Suprapubic skin (tissue), 4 donors: ENCODE results near the gene TIGD3. TPM values are rescaled to one million over a fixed set of nuclear protein-coding genes. Genes with fewer than 3 reads are reported as not detected.

Experiments
- DNase-seq, 2 donors: peaks; one replicate each; pipeline ENCODE4 v3.0.0-alpha.2; 2019; ENCODE audit warnings: low spot score in 2 of 2
- H3K27ac ChIP-seq: fragments of 200-600 bp; sonication (generic); one replicate; pipeline ENCODE4 v1.5.1; 2019
- H3K27me3 ChIP-seq: fragments of 200-600 bp; sonication (generic); one replicate; pipeline ENCODE4 v1.5.1; 2019
- H3K36me3 ChIP-seq: fragments of 200-600 bp; sonication (generic); one replicate; pipeline ENCODE4 v1.5.1; 2019
- H3K4me1 ChIP-seq: fragments of 200-600 bp; sonication (generic); one replicate; pipeline ENCODE4 v1.5.1; 2019
- H3K4me3 ChIP-seq: fragments of 200-600 bp; sonication (generic); one replicate; pipeline ENCODE4 v1.5.1; 2019; ENCODE audit warnings: mild to moderate bottlenecking
- H3K9me3 ChIP-seq: fragments of 200-600 bp; sonication (generic); one replicate; pipeline ENCODE4 v1.5.1; 2019
- EP300 ChIP-seq: sonication (generic); formaldehyde crosslinking; IDR thresholded peaks from one replicate; pipeline ENCODE4 v1.6.1; 2017; ENCODE audit warnings: antibody characterized with exemption
- POLR2A ChIP-seq, 2 donors: fragments of 450-650 bp; IDR thresholded peaks; one replicate each; pipeline ENCODE4 v1.6.1; 2017; ENCODE audit warnings: antibody characterized with exemption in 2 of 2, mild to moderate bottlenecking in 2 of 2, moderate library complexity in 2 of 2
- POLR2AphosphoS5 ChIP-seq, 3 donors: sonication (generic); formaldehyde crosslinking; IDR thresholded peaks; one replicate each; pipeline ENCODE4 v1.6.1; 2017; ENCODE audit warnings: antibody characterized with exemption in 3 of 3
- WGBS: methylation state at CpG from one replicate; pipeline ENCODE4 v1.1.5; 2018; 5-methylcytosine and 5-hydroxymethylcytosine counted together
- total RNA-seq, 4 donors: library from RNA; depleted of rRNA; stranded (reverse); fragments of >200 nt; gene quantifications; one replicate each; pipeline ENCODE4 v1.1.0, GENCODE V29; 2016
- TF ChIP-seq, protein P1 (sequence below), 2 donors: fragments of 200-600 bp in 1 of 2; fragments of 450-650 bp in 1 of 2; sonication (generic) in 1 of 2; IDR thresholded peaks; one replicate each; pipeline ENCODE4 v1.5.1; 2016 to 2019; ENCODE audit warnings: antibody characterized with exemption in 2 of 2, mild to moderate bottlenecking in 1 of 2, moderate library complexity in 1 of 2

TIGD3 gene
- total RNA-seq, 4 donors from 2014 or later: 0.32 to 0.76 (median 0.64) TPM; not detected in 1

DNA sequence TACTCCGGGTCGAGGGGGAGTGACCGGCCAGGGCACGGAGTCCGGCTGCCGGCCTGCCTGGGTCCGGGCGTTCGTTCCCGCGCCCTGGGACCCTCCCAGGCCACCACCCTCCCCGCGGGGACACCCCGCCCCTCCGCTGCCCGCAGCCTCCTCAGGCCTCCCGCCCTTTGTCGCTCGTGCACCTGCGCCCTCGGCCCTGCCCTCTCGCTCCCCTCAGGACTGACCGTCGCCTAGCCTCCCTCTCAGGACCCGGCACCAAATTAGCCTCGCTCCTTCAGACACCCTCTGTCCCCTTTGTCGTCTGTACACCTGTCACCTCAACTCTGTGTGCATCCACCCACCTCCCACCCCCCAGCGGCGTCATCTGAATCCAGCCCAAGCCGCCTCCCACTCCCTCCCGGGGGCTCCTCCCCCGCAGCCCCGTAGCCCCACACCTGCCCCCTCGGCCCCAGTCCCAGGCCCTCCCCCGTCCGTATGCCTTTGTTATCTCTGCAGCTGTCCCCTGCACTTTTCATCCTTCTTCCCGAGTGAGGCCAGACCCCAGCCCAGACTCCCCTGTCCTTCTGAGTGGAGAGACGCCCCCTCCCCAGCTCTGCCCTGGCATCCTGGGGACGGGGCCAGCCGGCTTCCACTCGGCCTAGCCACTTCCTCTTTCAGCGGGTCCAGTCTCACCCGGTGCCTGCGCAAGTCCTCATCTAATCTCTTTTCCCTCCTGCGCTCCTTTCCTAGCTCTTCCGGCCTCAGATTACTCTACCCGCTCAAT, 643 bp downstream of the TIGD3 start:
- Histone ChIP-seq H3K27me3 (peaks cover 8% of the 10 kb centered on the region), H3K4me1 (peaks cover 24% of the 10 kb centered on the region), H3K4me3 (peak overlapping the region; percentile 80), H3K36me3 (peaks cover 24% of the 10 kb centered on the region), H3K9me3 (no peaks in the 10 kb centered on the region), H3K27ac (no peak overlapping the region)
- TF ChIP-seq EP300 (no peak), POLR2A (IDR thresholded peaks at IDR 0.05) (no peak), POLR2AphosphoS5 (IDR thresholded peaks at IDR 0.05) (no peak)
- TF ChIP-seq, protein P1, sequence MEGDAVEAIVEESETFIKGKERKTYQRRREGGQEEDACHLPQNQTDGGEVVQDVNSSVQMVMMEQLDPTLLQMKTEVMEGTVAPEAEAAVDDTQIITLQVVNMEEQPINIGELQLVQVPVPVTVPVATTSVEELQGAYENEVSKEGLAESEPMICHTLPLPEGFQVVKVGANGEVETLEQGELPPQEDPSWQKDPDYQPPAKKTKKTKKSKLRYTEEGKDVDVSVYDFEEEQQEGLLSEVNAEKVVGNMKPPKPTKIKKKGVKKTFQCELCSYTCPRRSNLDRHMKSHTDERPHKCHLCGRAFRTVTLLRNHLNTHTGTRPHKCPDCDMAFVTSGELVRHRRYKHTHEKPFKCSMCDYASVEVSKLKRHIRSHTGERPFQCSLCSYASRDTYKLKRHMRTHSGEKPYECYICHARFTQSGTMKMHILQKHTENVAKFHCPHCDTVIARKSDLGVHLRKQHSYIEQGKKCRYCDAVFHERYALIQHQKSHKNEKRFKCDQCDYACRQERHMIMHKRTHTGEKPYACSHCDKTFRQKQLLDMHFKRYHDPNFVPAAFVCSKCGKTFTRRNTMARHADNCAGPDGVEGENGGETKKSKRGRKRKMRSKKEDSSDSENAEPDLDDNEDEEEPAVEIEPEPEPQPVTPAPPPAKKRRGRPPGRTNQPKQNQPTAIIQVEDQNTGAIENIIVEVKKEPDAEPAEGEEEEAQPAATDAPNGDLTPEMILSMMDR (IDR thresholded peaks at IDR 0.05): no peak
- DNase-seq: peak in 1 of 2 donors; percentile 71
- WGBS: 1% methylated on average over 31 of the region's 47 CpGs

DNA sequence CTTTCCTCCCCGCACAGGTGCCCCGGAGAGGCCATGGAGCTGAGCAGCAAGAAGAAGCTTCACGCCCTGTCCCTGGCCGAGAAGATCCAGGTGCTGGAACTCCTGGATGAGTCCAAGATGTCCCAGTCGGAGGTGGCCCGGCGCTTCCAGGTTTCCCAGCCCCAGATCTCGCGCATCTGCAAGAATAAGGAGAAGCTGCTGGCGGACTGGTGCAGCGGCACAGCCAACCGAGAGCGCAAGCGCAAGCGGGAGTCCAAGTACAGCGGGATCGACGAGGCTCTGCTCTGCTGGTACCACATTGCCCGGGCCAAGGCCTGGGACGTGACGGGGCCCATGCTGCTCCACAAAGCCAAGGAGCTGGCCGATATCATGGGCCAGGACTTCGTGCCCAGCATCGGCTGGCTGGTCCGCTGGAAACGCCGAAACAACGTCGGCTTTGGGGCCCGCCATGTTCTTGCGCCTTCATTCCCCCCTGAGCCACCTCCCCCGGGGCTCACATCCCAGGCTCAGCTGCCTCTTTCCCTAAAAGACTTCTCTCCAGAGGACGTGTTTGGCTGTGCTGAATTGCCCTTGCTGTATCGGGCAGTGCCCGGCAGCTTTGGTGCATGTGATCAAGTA, 1.3 kb downstream of the TIGD3 start:
- H3K27me3 ChIP-seq: peaks cover 8% of the 10 kb centered on the region
- H3K36me3 ChIP-seq: peaks cover 17% of the 10 kb centered on the region
- H3K4me1 ChIP-seq: peaks cover 24% of the 10 kb centered on the region
- 44% methylated on average over 20 of the region's 35 CpGs for WGBS
- peak overlapping the region; percentile 80 for H3K4me3 ChIP-seq
- TF ChIP-seq POLR2A (IDR thresholded peaks at IDR 0.05) (no peak), EP300 (no peak), POLR2AphosphoS5 (IDR thresholded peaks at IDR 0.05) (no peak)
- TF ChIP-seq, protein P1 (IDR thresholded peaks at IDR 0.05): no peak
- no peak overlapping the region for H3K27ac ChIP-seq
- peak in 1 of 2 donors; percentile 69 for DNase-seq
- no peaks in the 10 kb centered on the region for H3K9me3 ChIP-seq

DNA sequence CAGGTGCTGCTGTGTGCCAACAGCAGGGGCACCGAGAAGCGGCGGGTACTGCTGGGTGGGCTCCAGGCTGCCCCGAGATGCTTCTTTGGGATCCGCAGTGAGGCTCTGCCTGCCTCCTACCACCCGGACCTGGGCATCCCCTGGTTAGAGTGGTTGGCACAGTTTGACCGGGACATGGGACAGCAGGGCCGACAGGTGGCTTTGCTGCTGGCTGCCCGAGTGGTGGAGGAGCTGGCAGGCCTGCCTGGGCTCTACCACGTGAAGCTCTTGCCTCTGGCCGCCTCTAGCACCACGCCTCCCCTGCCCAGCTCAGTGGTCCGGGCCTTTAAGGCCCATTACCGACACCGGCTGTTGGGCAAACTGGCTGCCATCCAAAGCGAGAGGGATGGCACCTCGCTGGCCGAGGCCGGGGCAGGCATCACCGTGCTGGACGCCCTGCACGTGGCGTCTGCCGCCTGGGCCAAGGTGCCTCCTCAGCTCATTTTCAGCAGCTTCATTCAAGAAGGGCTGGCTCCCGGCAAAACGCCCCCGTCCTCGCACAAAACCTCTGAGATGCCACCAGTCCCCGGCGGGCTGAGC, 1.9 kb downstream of the TIGD3 start:
- WGBS: 82% methylated on average over 23 of the region's 30 CpGs

DNA sequence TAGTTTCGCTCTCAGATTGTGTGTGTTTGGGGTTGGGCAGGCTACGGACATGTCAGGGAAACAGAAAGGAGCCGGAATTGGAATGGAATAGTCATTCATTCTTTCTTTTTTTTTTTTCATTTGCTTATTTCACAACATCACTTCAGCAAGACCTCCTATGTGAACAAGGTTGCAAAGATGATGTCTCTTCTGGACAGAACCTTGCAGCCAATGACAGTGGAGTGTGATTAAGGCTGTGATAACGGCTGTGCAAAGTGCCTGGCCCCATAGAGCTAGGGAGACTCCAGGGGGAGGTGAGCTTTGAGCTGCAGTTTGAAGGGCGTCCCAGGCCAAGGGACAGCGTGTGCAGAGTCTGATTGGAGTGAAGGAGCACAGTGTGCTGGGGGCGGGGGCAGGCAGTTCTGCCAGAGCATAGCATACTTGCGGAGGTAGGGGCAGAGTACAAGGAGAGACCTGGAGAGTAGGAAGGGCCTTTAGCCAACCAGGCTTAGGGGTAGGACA, 3.4 kb downstream of the TIGD3 start:
- H3K27me3 ChIP-seq: peaks cover 8% of the 10 kb centered on the region
- no peak overlapping the region for H3K27ac ChIP-seq
- no peaks in the 10 kb centered on the region for H3K36me3 ChIP-seq
- H3K9me3 ChIP-seq: no peaks in the 10 kb centered on the region
- TF ChIP-seq EP300: no peak
- TF ChIP-seq, protein P1 (IDR thresholded peaks at IDR 0.05): no peak
- no peak for TF ChIP-seq POLR2AphosphoS5 (IDR thresholded peaks at IDR 0.05)
- no peak for TF ChIP-seq POLR2A (IDR thresholded peaks at IDR 0.05)
- peaks cover 24% of the 10 kb centered on the region for H3K4me1 ChIP-seq
- DNase-seq: no peak
- WGBS: 89% methylated on average over 8 of the region's 8 CpGs
- H3K4me3 ChIP-seq: no peak overlapping the region

More for the DNA sequence above, 1.9 kb downstream of the TIGD3 start:
- H3K27ac ChIP-seq: no peak overlapping the region
- TF ChIP-seq EP300 (no peak), POLR2A (IDR thresholded peaks at IDR 0.05) (no peak), POLR2AphosphoS5 (IDR thresholded peaks at IDR 0.05) (no peak)
- TF ChIP-seq, protein P1 (IDR thresholded peaks at IDR 0.05): no peak
- DNase-seq: no peak
- peaks cover 24% of the 10 kb centered on the region for H3K4me1 ChIP-seq
- peaks cover 8% of the 10 kb centered on the region for H3K27me3 ChIP-seq
- H3K4me3 ChIP-seq: no peak overlapping the region
- peaks cover 11% of the 10 kb centered on the region for H3K36me3 ChIP-seq
- H3K9me3 ChIP-seq: no peaks in the 10 kb centered on the region
